Esophagus (tissue), 2 donors: ENCODE results near the gene PAGR1. TPM values are rescaled to one million over a fixed set of nuclear protein-coding genes. Genes with fewer than 3 reads are reported as not detected.

Source experiments
- H3K27ac ChIP-seq, 2 donors: one replicate each; pipeline ENCODE4 v1.5.1; 2013; ENCODE audit warnings: low read depth in 2 of 2, mild to moderate bottlenecking in 2 of 2, inconsistent platforms in 1 of 2, low read length in 1 of 2, moderate library complexity in 1 of 2
- H3K27me3 ChIP-seq, 2 donors: one replicate each; pipeline ENCODE4 v1.6.1; 2013; ENCODE audit warnings: low read length in 2 of 2, control low read depth in 1 of 2, mild to moderate bottlenecking in 1 of 2; ENCODE audit not compliant: insufficient read depth in 2 of 2, control insufficient read depth in 1 of 2
- H3K36me3 ChIP-seq, 2 donors: one replicate each; pipeline ENCODE4 v1.6.1; 2013; ENCODE audit warnings: low read length in 1 of 2; ENCODE audit not compliant: control insufficient read depth in 2 of 2, insufficient read depth in 2 of 2
- H3K4me1 ChIP-seq, 2 donors: one replicate each; pipeline ENCODE4 v1.6.1; 2013; ENCODE audit warnings: low read length in 1 of 2; ENCODE audit not compliant: control insufficient read depth in 2 of 2, insufficient read depth in 2 of 2
- H3K4me3 ChIP-seq, 2 donors: one replicate each; pipeline ENCODE4 v1.5.1; 2013; ENCODE audit warnings: low read length in 2 of 2, mild to moderate bottlenecking in 2 of 2, low read depth in 1 of 2, moderate library complexity in 1 of 2
- H3K9me3 ChIP-seq, 2 donors: one replicate each; pipeline ENCODE4 v1.6.1; 2013; ENCODE audit warnings: mild to moderate bottlenecking in 2 of 2, low read depth in 1 of 2, low read length in 1 of 2, moderate library complexity in 1 of 2; ENCODE audit not compliant: control insufficient read depth in 2 of 2, insufficient read depth in 1 of 2
- WGBS, 2 donors: extraction: QIAGEN DNeasy Blood & Tissue Kit; methylation state at CpG; one replicate each; pipeline ENCODE4 v1.1.7; 2013; 5-methylcytosine and 5-hydroxymethylcytosine counted together
- polyA plus RNA-seq, 2 donors: library from polyadenylated mRNA; stranded (reverse); fragments of 200-250 nt; gene quantifications; one replicate each; pipeline ENCODE4 v1.2.3, GENCODE V29; 2013
- donor health status: healthy with polysubstance abuse.
- donor health status: Bipolar disorder and iron deficiency.

The PAGR1 gene
- polyA plus RNA-seq, 2 donors: 23.2 to 32.4 TPM

DNA sequence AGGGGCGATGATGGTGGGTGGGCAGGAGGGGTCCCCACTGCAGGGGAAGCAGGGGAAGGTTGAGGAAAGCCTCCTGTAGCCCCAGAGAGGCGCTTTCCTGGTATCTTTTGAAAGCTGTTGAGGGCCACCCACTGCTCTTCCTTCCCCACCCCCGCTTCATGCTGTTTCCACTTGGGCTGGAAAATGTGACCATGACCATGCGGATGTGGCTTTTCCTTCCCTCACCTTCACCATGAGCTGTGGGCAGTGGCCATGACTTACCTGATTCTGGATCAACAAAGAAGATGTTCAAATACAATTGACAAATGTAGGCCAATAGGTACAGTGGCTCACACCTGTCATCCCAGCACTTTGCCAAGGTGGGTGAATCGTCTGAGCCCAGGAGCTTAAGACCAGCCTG is 18.1 kb downstream of the PAGR1 start:
- no peak overlapping the region for H3K27ac ChIP-seq
- H3K4me3 ChIP-seq: no peak overlapping the region
- peaks cover 0 to 2% of the 10 kb centered on the region in 2 donors for H3K4me1 ChIP-seq
- 86 to 92% methylated on average over 5 of the region's 5 CpGs for WGBS, 2 donors
- no peaks in the 10 kb centered on the region for H3K27me3 ChIP-seq
- H3K9me3 ChIP-seq: no peaks in the 10 kb centered on the region
- peaks cover 3 to 37% of the 10 kb centered on the region in 2 donors for H3K36me3 ChIP-seq

DNA sequence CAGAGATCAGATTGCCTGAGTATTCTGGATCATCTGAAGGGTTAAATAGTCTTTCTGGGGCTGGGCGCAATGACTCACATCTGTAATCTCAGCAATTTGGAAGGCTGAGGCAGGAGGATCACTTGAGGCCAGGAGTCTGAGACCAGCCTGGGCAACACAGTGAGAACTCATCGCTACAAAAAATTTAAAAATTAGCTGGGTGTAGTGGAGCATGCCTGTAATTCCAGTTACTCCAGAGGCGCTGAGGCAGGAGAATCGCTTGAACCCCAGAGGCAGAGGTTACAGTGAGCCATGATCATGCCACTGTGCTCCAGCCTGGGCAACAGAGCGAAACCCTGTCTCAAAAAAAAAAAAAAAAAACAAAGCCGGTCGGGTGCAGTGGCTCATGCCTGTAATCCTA is 20.0 kb downstream of the PAGR1 start:
- 89 to 95% methylated on average over 7 of the region's 7 CpGs for WGBS, 2 donors
- Histone ChIP-seq H3K36me3 (peaks cover 9 to 41% of the 10 kb centered on the region in 2 donors), H3K4me1 (peaks cover 0 to 2% of the 10 kb centered on the region in 2 donors), H3K4me3 (no peak overlapping the region), H3K27me3 (no peaks in the 10 kb centered on the region), H3K27ac (no peak overlapping the region), H3K9me3 (no peaks in the 10 kb centered on the region)

DNA sequence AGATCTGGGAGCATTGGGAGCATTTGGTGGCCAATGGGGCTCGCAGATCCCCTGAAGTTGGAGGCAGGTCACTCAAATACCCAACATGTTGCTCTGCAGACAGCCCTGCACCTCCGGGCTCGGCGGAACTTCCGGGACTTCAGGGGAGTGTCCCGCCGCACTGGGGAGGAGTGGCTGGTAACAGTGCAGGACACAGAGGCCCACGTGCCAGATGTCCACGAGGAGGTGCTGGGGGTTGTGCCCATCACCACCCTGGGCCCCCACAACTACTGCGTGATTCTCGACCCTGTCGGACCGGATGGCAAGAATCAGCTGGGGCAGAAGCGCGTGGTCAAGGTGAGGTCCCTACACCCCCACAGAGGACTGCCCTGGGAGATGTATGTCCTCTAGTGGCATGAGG is 20.7 kb downstream of the PAGR1 start:
- Histone ChIP-seq H3K4me1 (peaks cover 0 to 2% of the 10 kb centered on the region in 2 donors), H3K36me3 (peaks cover 9 to 46% of the 10 kb centered on the region in 2 donors), H3K9me3 (no peaks in the 10 kb centered on the region), H3K27me3 (no peaks in the 10 kb centered on the region), H3K4me3 (no peak overlapping the region), H3K27ac (no peak overlapping the region)
- WGBS, 2 donors: 87 to 88% methylated on average over 15 of the region's 15 CpGs

DNA sequence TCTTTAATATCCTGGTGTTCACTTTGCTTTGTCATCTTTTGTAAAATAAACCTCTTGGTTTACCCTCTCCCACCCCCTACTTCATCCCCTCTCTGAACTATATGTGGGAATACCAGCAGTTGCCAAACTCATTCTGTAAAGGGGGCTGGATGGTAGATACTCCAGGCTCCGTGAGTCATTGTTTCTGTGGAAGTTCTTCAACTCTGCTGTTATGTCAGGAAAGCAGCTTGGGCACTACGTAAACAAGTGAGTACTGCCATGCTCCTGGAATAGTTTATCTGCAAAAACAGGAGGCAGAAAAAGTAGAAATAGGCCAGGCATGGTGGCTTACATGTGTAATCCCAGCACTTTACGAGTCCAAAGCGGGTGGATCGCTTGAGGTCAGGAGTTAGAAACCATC is 21.9 kb downstream of the PAGR1 start:
- H3K36me3 ChIP-seq: peaks cover 14 to 50% of the 10 kb centered on the region in 2 donors
- 92 to 94% methylated on average over 5 of the region's 5 CpGs for WGBS, 2 donors
- no peak overlapping the region for H3K4me3 ChIP-seq
- no peaks in the 10 kb centered on the region for H3K27me3 ChIP-seq
- H3K9me3 ChIP-seq: no peaks in the 10 kb centered on the region
- no peak overlapping the region for H3K27ac ChIP-seq
- peaks cover 0 to 2% of the 10 kb centered on the region in 2 donors for H3K4me1 ChIP-seq

DNA sequence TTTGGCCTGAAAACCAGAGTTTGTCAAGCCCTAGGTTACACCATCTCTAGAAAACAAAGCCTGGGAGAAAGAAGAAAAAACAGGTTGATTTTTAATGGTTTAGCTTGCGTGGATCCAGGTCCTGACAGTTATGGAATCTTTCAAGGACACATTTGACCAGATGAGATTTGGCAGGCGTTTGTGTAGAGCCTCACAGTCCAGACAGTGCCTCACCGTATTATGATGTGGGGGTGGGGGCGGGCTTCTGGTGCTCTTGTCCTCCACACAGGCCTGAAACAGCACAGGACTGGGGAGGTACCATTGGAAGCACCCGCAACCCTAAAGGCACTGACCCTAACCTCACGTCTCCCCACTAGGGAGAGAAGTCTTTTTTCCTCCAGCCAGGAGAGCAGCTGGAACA is 23.9 kb downstream of the PAGR1 start:
- Histone ChIP-seq H3K27me3 (no peaks in the 10 kb centered on the region), H3K4me1 (no peaks in the 10 kb centered on the region), H3K27ac (no peak overlapping the region), H3K36me3 (peaks cover 14 to 45% of the 10 kb centered on the region in 2 donors), H3K9me3 (no peaks in the 10 kb centered on the region), H3K4me3 (no peak overlapping the region)
- 86% methylated on average over 6 of the region's 6 CpGs for WGBS, 2 donors

DNA sequence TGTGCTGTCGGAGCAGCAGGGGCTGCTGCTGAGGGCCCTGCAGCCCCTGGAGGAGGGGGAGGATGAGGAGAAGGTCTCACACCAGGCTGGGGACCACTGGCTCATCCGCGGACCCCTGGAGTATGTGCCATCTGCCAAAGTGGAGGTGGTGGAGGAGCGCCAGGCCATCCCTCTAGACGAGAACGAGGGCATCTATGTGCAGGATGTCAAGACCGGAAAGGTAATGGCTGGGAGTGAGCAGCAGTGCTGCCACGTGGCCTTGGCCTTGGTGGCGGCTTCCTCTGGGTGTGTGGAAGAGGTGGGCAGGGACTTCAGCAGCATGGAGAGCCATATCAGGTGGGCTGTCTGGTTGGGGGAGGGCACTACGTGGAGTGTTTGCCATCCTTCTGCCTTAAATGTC is 24.3 kb downstream of the PAGR1 start:
- 80 to 90% methylated on average over 10 of the region's 10 CpGs for WGBS, 2 donors
- no peaks in the 10 kb centered on the region for H3K4me1 ChIP-seq
- no peaks in the 10 kb centered on the region for H3K9me3 ChIP-seq

DNA sequence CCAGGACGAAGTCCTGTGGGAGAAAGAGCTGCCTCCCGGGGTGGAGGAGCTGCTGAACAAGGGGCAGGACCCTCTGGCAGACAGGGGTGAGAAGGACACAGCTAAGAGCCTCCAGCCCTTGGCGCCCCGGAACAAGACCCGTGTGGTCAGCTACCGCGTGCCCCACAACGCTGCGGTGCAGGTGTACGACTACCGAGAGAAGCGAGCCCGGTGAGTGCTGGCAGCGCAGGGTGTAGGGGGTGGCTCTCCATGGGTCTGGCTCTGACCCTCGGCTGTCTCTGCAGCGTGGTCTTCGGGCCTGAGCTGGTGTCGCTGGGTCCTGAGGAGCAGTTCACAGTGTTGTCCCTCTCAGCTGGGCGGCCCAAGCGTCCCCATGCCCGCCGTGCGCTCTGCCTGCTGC is 25.7 kb downstream of the PAGR1 start:
- Histone ChIP-seq H3K27ac (no peak overlapping the region), H3K4me3 (no peak overlapping the region), H3K27me3 (no peaks in the 10 kb centered on the region), H3K9me3 (no peaks in the 10 kb centered on the region), H3K4me1 (no peaks in the 10 kb centered on the region), H3K36me3 (peaks cover 14 to 56% of the 10 kb centered on the region in 2 donors)
- WGBS, 2 donors: 91 to 92% methylated on average over 23 of the region's 23 CpGs

More for the DNA sequence above, 24.3 kb downstream of the PAGR1 start:
- peaks cover 14 to 46% of the 10 kb centered on the region in 2 donors for H3K36me3 ChIP-seq
- no peak overlapping the region for H3K4me3 ChIP-seq
- no peaks in the 10 kb centered on the region for H3K27me3 ChIP-seq
- no peak overlapping the region for H3K27ac ChIP-seq

DNA sequence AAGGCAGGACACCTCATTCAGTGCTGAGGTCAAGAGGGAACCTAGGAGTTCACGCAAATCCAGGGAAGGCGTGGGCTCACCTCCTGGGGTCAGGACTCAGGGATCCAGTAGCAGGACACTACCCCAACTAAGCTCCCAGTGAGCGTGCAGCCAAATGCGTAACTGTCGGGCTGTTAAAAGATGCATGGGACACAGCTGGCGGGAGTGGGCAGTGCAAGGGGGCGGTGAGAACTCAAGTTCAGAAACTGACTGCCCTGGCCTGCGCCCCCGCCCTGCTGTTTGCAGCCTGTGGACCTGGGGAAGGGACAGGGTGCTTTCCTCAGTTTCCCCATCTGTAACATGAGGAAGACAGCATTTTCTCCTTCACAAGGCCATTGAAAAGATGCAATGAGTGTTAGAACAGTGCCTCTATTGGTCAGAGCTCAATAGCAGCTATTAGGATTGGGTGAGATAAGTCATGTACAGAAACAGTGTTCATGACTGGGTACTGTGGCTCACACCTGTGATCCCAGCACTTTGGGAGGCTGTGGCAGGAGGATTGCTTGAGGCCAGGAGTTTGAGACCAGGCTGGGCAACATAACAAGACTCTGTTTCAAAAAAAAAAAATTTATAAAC is 26.9 kb downstream of the PAGR1 start:
- Histone ChIP-seq H3K9me3 (no peaks in the 10 kb centered on the region), H3K27me3 (no peaks in the 10 kb centered on the region), H3K4me1 (no peaks in the 10 kb centered on the region), H3K4me3 (no peak overlapping the region), H3K27ac (no peak overlapping the region), H3K36me3 (peaks cover 22 to 59% of the 10 kb centered on the region in 2 donors)
- 92 to 97% methylated on average over 9 of the region's 9 CpGs for WGBS, 2 donors

DNA sequence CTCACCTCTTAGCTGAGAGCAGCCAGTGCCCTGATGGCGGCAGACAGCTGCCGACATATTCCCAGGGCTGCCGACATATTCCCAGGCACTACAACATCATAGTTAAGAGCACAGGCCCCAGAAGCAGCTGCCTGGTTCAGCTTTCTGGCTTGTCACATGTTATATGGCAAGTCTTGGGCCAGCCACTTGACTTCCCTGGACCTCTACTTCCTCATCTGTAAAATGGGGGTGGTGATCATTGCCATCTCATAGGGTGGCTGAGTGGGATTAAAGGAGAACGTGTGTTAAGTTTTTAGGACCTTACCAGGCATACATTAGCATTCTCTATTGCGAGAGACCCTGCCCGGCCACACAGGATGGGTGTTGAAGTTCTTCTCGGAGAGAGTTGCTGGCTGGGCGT is 28.0 kb downstream of the PAGR1 start:
- Histone ChIP-seq H3K4me3 (no peak overlapping the region), H3K27ac (no peak overlapping the region), H3K27me3 (no peaks in the 10 kb centered on the region), H3K9me3 (no peaks in the 10 kb centered on the region), H3K36me3 (peaks cover 22 to 55% of the 10 kb centered on the region in 2 donors), H3K4me1 (no peaks in the 10 kb centered on the region)
- WGBS, 2 donors: 92 to 94% methylated on average over 8 of the region's 8 CpGs

DNA sequence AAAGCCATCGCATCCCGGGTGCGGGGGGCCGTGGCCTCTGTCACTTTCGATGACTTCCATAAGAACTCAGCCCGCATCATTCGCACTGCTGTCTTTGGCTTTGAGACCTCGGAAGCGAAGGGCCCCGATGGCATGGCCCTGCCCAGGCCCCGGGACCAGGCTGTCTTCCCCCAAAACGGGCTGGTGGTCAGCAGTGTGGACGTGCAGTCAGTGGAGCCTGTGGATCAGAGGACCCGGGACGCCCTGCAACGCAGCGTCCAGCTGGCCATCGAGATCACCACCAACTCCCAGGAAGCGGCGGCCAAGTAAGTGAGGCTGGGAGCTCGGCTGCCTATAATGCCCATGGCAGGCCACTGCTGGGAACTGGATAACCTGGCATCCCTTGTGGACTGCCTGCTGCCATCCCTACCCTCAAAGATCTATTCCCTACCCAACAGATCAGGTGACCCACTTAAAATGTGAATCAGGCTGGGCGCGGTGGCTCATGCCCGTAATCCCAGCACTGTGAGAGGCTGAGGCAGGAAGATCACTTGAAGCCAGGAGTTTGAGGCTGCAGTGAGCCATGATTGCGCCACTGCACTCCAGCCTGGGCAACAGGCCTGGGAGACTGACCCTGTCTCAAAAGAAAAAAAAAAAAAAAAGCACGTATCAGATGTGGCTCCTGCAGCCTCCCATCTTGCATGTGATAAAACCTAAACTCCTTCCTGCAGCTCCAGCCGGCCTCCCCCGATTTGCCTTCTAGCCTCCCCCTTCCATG is 28.8 kb downstream of the PAGR1 start:
- Histone ChIP-seq H3K9me3 (no peaks in the 10 kb centered on the region), H3K4me1 (no peaks in the 10 kb centered on the region), H3K27me3 (no peaks in the 10 kb centered on the region), H3K4me3 (no peak overlapping the region), H3K36me3 (peaks cover 22 to 53% of the 10 kb centered on the region in 2 donors), H3K27ac (no peak overlapping the region)
- 91% methylated on average over 28 of the region's 28 CpGs for WGBS, 2 donors
